B cell (primary cell): ENCODE measurements around the gene TMEM164. TPM values are rescaled to one million over a fixed set of nuclear protein-coding genes. Genes with fewer than 3 reads are reported as not detected.

ENCODE experiments used
- ATAC-seq: fragments of 200-7000 bp; cut with Tn5 transposase; one replicate; pipeline ENCODE4 v1.10.0; 2021; ENCODE audit warnings: low read depth, mild to moderate bottlenecking, moderate number of reproducible peaks, moderate library complexity
- CTCF ChIA-PET: fragments of 350-600 bp; sonication (Branson Sonifier 250); formaldehyde crosslinking; loops from one replicate; lab custom pipeline; 2021; ENCODE audit warnings: antibody characterized with exemption, inconsistent platforms; lab: Charles Lee
- POLR2A ChIA-PET: fragments of 350-600 bp; sonication (Branson Sonifier 250); formaldehyde crosslinking; loops from one replicate; lab custom pipeline; 2021; ENCODE audit warnings: antibody characterized with exemption; lab: Charles Lee
- DNase-seq: peaks from one replicate; pipeline ENCODE4 v3.0.0; 2013
- H2AFZ ChIP-seq: 2 replicates; pipeline ENCODE4 v1.6.1; 2012; ENCODE audit warnings: mild to moderate bottlenecking, low read depth, low read length; ENCODE audit not compliant: insufficient read depth, poor library complexity, severe bottlenecking
- H3K27ac ChIP-seq, 2 donors: 1 replicate in 1 of 2; 2 replicates in 1 of 2; pipeline ENCODE4 v1.5.1; 2012 to 2013; ENCODE audit warnings: low read length in 2 of 2, mild to moderate bottlenecking in 2 of 2, moderate library complexity in 1 of 2
- H3K27me3 ChIP-seq, 4 experiments: fragments of 200-600 bp in 1 of 4; sonication (generic) in 1 of 4; replicated peaks in 1 of 4; 1 replicate in 2 of 4; 2 replicates in 2 of 4; pipeline versions ENCODE4 v1.6.1 to v1.7.0; 2013 to 2016; ENCODE audit warnings: low read length in 3 of 4, mild to moderate bottlenecking in 2 of 4, mixed read lengths in 1 of 4, moderate library complexity in 1 of 4; ENCODE audit not compliant: insufficient read depth in 4 of 4, control insufficient read depth in 3 of 4; ENCODE audit errors: control extremely low read depth in 1 of 4
- H3K36me3 ChIP-seq, 2 experiments: replicated peaks in 1 of 2; 1 replicate in 1 of 2; 2 replicates in 1 of 2; pipeline versions ENCODE4 v1.6.1 to v1.7.1; 2013; ENCODE audit warnings: low read length in 1 of 2; ENCODE audit not compliant: insufficient read depth in 2 of 2, control insufficient read depth in 1 of 2; ENCODE audit errors: control extremely low read depth in 1 of 2, extremely low read depth in 1 of 2
- H3K4me1 ChIP-seq, 2 donors: fragments of 200-600 bp in 1 of 2; sonication (generic) in 1 of 2; 1 replicate in 1 of 2; 2 replicates in 1 of 2; pipeline versions ENCODE4 v1.5.1 to v1.6.1; 2013 to 2017; ENCODE audit warnings: low read length in 2 of 2; ENCODE audit not compliant: control insufficient read depth in 2 of 2, insufficient read depth in 2 of 2
- H3K4me2 ChIP-seq: replicated peaks from 2 replicates; pipeline ENCODE3; 2012; ENCODE audit warnings: mild to moderate bottlenecking, low read depth, low read length; ENCODE audit not compliant: poor library complexity, severe bottlenecking
- H3K4me3 ChIP-seq, 5 experiments: fragments of 200-600 bp in 1 of 5; sonication (generic) in 1 of 5; 1 replicate in 3 of 5; 2 replicates in 2 of 5; pipeline versions ENCODE4 v1.5.1 to v1.7.0; 2011 to 2016; ENCODE audit warnings: low read length in 4 of 5, mild to moderate bottlenecking in 4 of 5, low read depth in 2 of 5, control low read depth in 1 of 5, moderate library complexity in 1 of 5; ENCODE audit not compliant: insufficient read depth in 1 of 5; ENCODE audit errors: control extremely low read depth in 1 of 5, extremely low read depth in 1 of 5
- H3K79me2 ChIP-seq: fragments of 200-600 bp; sonication (generic); one replicate; pipeline ENCODE4 v1.6.0; 2016; ENCODE audit warnings: low read length; ENCODE audit not compliant: control insufficient read depth, insufficient read depth
- H3K9ac ChIP-seq: fragments of 200-600 bp; sonication (generic); 2 replicates; pipeline ENCODE4 v1.6.1; 2017; ENCODE audit warnings: mild to moderate bottlenecking, low read length, moderate library complexity
- H3K9me3 ChIP-seq, 3 donors: one replicate each; pipeline versions ENCODE4 v1.6.1 to v1.7.1; 2013; ENCODE audit warnings: low read length in 2 of 3; ENCODE audit not compliant: control insufficient read depth in 2 of 3, insufficient read depth in 1 of 3; ENCODE audit errors: control extremely low read depth in 1 of 3
- H4K20me1 ChIP-seq: 2 replicates; pipeline ENCODE4 v1.6.0; 2012; ENCODE audit warnings: mild to moderate bottlenecking, low read length; ENCODE audit not compliant: insufficient read depth, control insufficient read depth, poor library complexity, severe bottlenecking
- H3K27ac Mint-ChIP-seq: one replicate; pipeline ENCODE4 v1.8.0; 2021; ENCODE audit warnings: mixed read lengths
- H3K27me3 Mint-ChIP-seq: one replicate; pipeline ENCODE4 v1.8.0; 2021; ENCODE audit warnings: mixed read lengths
- H3K4me1 Mint-ChIP-seq: one replicate; pipeline ENCODE4 v1.8.0; 2021; ENCODE audit warnings: mixed read lengths
- H3K4me3 Mint-ChIP-seq: one replicate; pipeline ENCODE4 v1.8.0; 2021; ENCODE audit warnings: mixed read lengths
- H3K9me3 Mint-ChIP-seq: one replicate; pipeline ENCODE4 v1.8.0; 2022; ENCODE audit warnings: mixed read lengths; ENCODE audit not compliant: insufficient read depth
- CTCF ChIP-seq: fragments of 200-600 bp; IDR thresholded peaks from one replicate; pipeline ENCODE4 v1.8.0; 2022; ENCODE audit warnings: antibody characterized with exemption, mild to moderate bottlenecking
- EZH2 ChIP-seq: IDR thresholded peaks from 2 replicates; pipeline ENCODE4 v1.6.1; 2012; ENCODE audit warnings: borderline replicate concordance, low read depth, mild to moderate bottlenecking, moderate library complexity, low read length; ENCODE audit not compliant: insufficient read depth, poor library complexity, severe bottlenecking
- WGBS: methylation state at CpG from one replicate; pipeline ENCODE4 v1.1.5; 2013; ENCODE audit warnings: missing lambda C conversion rate; ENCODE audit not compliant: insufficient coverage; 5-methylcytosine and 5-hydroxymethylcytosine counted together
- intact Hi-C: fragments of 100-400 bp; cut with micrococcal nuclease; formaldehyde crosslinking; loops from one replicate; pipeline ENCODE4 v1.10.0; 2022
- polyA plus RNA-seq: library from polyadenylated mRNA; depleted of rRNA; stranded (reverse); fragments of >200 nt; gene quantifications from 2 replicates; pipeline ENCODE4 v1.2.3, GENCODE V29; 2012
- total RNA-seq, 2 donors: library from RNA; stranded (reverse); fragments of 120-200 nt in 1 of 2; gene quantifications; 1 replicate in 1 of 2; 2 replicates in 1 of 2; pipeline versions ENCODE4 v1.2.3 to v1.2.4, GENCODE V29; 2013 to 2022

The TMEM164 gene
- total and polyA plus RNA-seq, 2 donors (not counting 1 experiment from before 2014, with no cell fraction given) = 9.4 to 26.6 TPM

DNA sequence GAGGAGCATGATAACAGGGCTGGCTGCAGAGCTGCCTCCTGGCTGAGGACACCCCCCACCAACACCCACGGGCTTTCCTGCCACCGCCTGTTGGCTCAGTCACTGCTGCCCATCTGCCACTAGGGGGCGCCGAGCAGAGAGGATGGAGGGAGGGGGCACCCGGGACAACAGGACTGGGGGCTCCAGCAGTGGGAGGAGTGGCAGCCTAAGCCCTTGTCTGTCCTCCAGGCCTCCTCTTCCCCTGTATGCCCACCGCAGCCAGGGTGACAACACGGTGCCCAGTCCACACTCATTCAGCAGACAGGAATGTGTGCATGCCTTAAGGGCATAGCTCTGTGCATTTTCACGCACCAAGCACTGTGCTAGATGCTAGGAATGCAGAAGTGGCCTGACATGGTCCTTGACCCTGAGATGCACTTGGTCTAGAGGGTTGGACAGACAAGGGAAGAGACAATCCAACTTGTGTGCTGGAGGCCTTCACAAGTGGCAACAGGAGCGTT, 165.1 kb downstream of the TMEM164 start:
- intact Hi-C loops = no loop called here
- H3K27ac Mint-ChIP-seq = no peak overlapping the region
- H3K4me2 ChIP-seq = no peak overlapping the region

More for the DNA sequence above, 165.1 kb downstream of the TMEM164 start:
- POLR2A ChIA-PET = no interaction called here
- H3K36me3 ChIP-seq = no peaks in the 10 kb centered on the region
- H3K9me3 ChIP-seq = peaks cover 0 to 6% (median 0%) of the 10 kb centered on the region in 3 donors
- H3K4me3 ChIP-seq = no peak overlapping the region
- H4K20me1 ChIP-seq = no peaks in the 10 kb centered on the region
- Mint-ChIP-seq H3K4me3 (no peak overlapping the region), H3K4me1 (peaks cover 23% of the 10 kb centered on the region), H3K27me3 (no peaks in the 10 kb centered on the region), H3K9me3 (no peaks in the 10 kb centered on the region)
- no peaks in the 10 kb centered on the region for H3K27me3 ChIP-seq
- TF ChIP-seq CTCF (peak; percentile 51), EZH2 (no peak)
- H2AFZ ChIP-seq = no peak overlapping the region
- CTCF ChIA-PET = interaction anchor here (0.9 to 28.8 kb wide), 3 partner anchors 9 to 243 kb away, joined by 3 to 721 read pairs (median 3); no protein-coding TSS in a partner anchor
- no peaks in the 10 kb centered on the region for H3K79me2 ChIP-seq
- peaks cover 12 to 28% of the 10 kb centered on the region in 2 donors for H3K4me1 ChIP-seq
- WGBS = 100% methylated on average over 2 of the region's 9 CpGs
- no peak for ATAC-seq
- DNase-seq = peak; percentile 38
- no peak overlapping the region for H3K27ac ChIP-seq
- H3K9ac ChIP-seq = no peak overlapping the region
